ENCODE measurements around the gene DHX36.

DHX36 gene

DNA sequence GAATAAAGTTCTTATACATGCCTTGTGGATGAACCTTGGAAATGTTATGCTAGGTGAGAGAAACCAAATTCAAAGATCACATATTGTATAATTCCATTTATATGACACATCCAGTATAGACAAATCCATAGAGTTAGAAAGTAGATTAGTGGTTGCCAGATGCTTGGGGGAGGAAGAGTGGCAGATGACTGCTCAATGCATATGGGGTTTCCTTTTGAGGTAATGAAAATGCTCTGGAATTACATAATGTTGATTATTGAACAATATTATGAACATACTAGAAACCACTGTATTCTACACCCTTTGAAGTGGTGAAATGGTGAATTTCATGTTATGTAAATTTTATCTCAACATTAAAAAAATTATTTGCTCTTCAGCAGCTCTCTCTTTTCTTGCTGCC is 100.8 kb downstream of the DHX36 start:
- no peak for DNase-seq

Measured in NCI-H69 (cell line).